PC-9 (cell line): ENCODE results near the gene C4orf36.

Experiments used
- EZH2 ChIP-seq: fragments of 200-600 bp; sonication (generic); IDR thresholded peaks from 2 replicates; pipeline ENCODE4 v1.8.0; 2017; ENCODE audit warnings: antibody characterized with exemption, low read depth
- TF ChIP-seq, protein P1 (sequence below): fragments of 200-600 bp; sonication (generic); conservative IDR thresholded peaks from 2 replicates; pipeline ENCODE4 v1.6.1; 2017; ENCODE audit warnings: mixed run types, antibody characterized with exemption, mild to moderate bottlenecking, moderate library complexity

DNA sequence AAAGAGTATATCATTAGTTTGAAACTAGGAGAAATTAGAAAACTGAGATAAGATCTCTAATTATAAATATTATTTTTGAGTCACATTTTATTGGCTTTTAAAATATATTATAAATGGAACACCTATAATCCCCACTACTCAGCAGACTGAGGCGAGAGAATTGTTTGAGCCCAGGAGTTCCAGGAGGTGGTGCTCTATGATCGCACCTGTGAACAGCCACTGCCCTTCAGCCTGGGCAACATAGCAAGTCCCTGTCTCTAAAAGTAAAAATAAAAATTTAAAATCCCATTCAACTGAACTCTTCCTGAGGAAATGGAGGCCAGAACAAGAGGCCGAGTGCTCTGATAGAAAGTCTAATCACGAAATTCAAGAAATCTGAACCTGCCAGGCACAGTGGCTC lies 6.3 kb upstream of the C4orf36 start:
- TF ChIP-seq EZH2: no peak
- TF ChIP-seq, protein P1, sequence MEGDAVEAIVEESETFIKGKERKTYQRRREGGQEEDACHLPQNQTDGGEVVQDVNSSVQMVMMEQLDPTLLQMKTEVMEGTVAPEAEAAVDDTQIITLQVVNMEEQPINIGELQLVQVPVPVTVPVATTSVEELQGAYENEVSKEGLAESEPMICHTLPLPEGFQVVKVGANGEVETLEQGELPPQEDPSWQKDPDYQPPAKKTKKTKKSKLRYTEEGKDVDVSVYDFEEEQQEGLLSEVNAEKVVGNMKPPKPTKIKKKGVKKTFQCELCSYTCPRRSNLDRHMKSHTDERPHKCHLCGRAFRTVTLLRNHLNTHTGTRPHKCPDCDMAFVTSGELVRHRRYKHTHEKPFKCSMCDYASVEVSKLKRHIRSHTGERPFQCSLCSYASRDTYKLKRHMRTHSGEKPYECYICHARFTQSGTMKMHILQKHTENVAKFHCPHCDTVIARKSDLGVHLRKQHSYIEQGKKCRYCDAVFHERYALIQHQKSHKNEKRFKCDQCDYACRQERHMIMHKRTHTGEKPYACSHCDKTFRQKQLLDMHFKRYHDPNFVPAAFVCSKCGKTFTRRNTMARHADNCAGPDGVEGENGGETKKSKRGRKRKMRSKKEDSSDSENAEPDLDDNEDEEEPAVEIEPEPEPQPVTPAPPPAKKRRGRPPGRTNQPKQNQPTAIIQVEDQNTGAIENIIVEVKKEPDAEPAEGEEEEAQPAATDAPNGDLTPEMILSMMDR: peak; percentile 26; the same call in 1 of the 2 replicates
